HG02884 (cell line): ENCODE measurements around the gene CCL15.
"Not testable (repeated sequence)": the region's sequence is repeated elsewhere in the genome, so short reads cannot be mapped to it uniquely, and the experiment has no call there.

ENCODE experiments used
- ATAC-seq: cut with Tn5 transposase; IDR thresholded peaks from one replicate; pipeline ENCODE4 v1.9.1; 2021; ENCODE audit warnings: mild to moderate bottlenecking, moderate library complexity; ENCODE audit not compliant: unreplicated experiment

The CCL15 gene

GRCh38 chr17:36001110-36001771 lies at the start of gene CCL15:
Gene CCL15, minus strand, starts transcription at chr17:36001553. Its CDS starts 61 bp downstream, at chr17:36001492.
- no peak for ATAC-seq

- no peak for ATAC-seq
Measured at GRCh38 chr17:36049643-36050042, 48.3 kb upstream of the CCL15 start.

- ATAC-seq = no peak
Measured at GRCh38 chr17:36048066-36048465, 46.7 kb upstream of the CCL15 start.

- ATAC-seq = no peak
Measured at GRCh38 chr17:36036235-36036634, 34.9 kb upstream of the CCL15 start.

GRCh38 chr17:36034127-36034526 lies 32.8 kb upstream of the CCL15 start:
- ATAC-seq = no peak

- ATAC-seq = no peak
Measured at GRCh38 chr17:36030956-36031355, 29.6 kb upstream of the CCL15 start.

- no peak for ATAC-seq
Measured at GRCh38 chr17:36027761-36028160, 26.4 kb upstream of the CCL15 start.

GRCh38 chr17:36024106-36024869 lies 22.9 kb upstream of the CCL15 start:
- ATAC-seq = no peak

GRCh38 chr17:36019423-36019822 lies 18.1 kb upstream of the CCL15 start:
- ATAC-seq = no peak

GRCh38 chr17:36017799-36018198 lies 16.4 kb upstream of the CCL15 start, which contains the start of gene CCL23:
Gene CCL23, minus strand, starts transcription at chr17:36017972. Its CDS starts 75 bp downstream, at chr17:36017897.
- ATAC-seq = no peak

GRCh38 chr17:36016555-36016954 lies 15.2 kb upstream of the CCL15 start:
- no peak for ATAC-seq

- ATAC-seq = not testable (repeated sequence)
Measured at GRCh38 chr17:36015895-36016294, 14.5 kb upstream of the CCL15 start.

- ATAC-seq = no peak
Measured at GRCh38 chr17:36014946-36015345, 13.6 kb upstream of the CCL15 start.

- ATAC-seq = no peak
Measured at GRCh38 chr17:36011201-36011600, 9.8 kb upstream of the CCL15 start.

- no peak for ATAC-seq
Measured at GRCh38 chr17:36008998-36009665, 7.8 kb upstream of the CCL15 start.

GRCh38 chr17:36004594-36005108 lies 3.3 kb upstream of the CCL15 start:
- ATAC-seq = no peak

- no peak for ATAC-seq
Measured at GRCh38 chr17:36002631-36003030, 1.3 kb upstream of the CCL15 start.

- no peak for ATAC-seq
Measured at GRCh38 chr17:36001862-36002603, 680 bp upstream of the CCL15 start.

- no peak for ATAC-seq
Measured at GRCh38 chr17:36000732-36001109, 632 bp downstream of the CCL15 start.

GRCh38 chr17:35998756-35999155 lies 2.6 kb downstream of the CCL15 start:
- no peak for ATAC-seq

GRCh38 chr17:35998018-35998545 lies 3.3 kb downstream of the CCL15 start:
- no peak for ATAC-seq
